ENCODE data around the gene UBQLN2.
A peak's percentile ranks its signal among the peaks of the same experiment; 100 is the strongest.
"Not testable (repeated sequence)": the region's sequence is repeated elsewhere in the genome, so short reads cannot be mapped to it uniquely, and the experiment has no call there.

The UBQLN2 gene

DNA sequence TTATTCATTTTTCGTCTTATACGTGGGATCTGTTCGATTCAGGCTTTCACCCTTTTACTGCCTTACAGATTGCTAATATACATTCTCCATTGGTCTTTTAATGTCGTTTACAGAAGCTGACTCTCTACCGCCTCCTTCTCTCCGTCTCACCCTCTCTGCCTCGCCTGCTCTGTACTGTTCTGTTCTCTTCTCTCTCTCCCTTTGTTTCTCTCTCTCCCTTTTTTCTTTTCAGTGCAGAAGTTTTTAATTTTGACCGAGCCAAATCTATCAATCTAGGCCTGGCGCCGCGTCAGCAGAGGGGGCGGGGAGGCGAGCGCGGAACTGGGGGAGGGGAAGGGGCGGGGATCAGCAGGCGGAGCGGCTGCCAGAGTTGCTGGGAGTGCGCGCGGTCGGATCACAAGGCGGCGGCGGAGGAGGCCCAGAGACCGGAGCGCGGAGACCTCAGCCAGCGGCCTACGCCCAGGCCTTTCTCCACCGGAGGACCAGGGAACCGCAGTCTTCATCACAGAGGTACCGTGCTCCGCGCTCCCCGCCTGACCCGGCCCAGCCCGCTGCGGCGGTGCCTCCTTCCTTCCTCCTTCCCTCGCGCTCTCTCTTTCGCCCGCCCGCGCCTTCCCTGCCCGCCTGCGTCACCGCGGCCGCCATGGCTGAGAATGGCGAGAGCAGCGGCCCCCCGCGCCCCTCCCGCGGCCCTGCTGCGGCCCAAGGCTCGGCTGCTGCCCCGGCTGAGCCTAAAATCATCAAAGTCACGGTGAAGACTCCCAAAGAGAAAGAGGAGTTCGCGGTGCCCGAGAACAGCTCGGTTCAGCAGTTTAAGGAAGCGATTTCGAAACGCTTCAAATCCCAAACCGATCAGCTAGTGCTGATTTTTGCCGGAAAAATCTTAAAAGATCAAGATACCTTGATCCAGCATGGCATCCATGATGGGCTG, at the start of gene UBQLN2:
Gene UBQLN2 (plus strand): TSS at position 397 of the 931 bp plus-strand sequence. CDS start 247 bp downstream, at position 644.
- DNase-seq: peak; percentile 69 to 96 (median 74)
- intact Hi-C loops (cut with DNase I): loop anchor here (10.0 kb wide), 2 partner anchors 99 to 171 kb away; no protein-coding TSS in a partner anchor

DNA sequence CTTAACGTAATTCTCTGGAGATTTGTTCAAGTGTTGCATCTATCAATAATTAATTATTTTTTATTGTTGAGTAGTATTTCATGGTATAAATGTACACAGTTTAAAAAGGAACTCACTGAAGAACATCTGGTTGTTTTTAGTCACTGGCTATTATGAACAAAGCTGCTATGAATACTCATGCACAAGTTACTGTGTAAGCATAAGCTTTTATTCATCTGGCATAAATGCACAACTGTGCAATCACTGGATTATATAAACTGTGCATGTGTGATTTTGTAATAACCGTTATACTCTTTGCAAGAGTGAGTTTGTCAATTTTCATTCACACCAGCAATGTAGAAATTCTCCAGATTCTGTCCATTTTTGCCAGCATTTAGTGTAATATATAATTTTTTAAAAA, 43.8 kb upstream of the UBQLN2 start:
- intact Hi-C loops (cut with DNase I): no loop called here
- DNase-seq: no peak

DNA sequence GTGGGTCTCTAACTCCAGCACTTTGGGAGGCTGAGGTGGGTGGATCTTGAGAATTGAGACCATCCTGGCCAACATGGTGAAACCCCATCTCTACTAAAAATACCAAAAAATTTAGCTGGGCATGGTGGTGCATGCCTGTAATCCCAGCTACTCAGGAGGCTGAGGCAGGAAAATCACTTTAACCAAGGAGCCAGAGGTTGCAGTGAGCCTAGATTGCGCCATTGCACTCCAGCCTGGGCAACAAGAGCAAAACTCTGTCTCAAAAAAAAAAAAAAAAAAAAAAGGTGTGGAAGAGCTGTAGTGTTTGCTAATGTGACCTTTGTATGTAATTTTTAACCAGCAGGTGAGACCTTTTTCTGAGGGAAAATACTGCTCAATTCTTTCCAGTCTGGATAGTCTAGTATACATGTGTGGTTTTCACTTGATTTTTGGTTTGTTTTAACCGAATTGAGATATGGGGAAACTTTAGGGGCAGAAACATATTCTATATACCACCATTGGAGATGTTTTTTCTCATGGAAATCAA, 33.9 kb upstream of the UBQLN2 start:
- intact Hi-C loops (cut with DNase I); DNase-seq: not testable (repeated sequence)

DNA sequence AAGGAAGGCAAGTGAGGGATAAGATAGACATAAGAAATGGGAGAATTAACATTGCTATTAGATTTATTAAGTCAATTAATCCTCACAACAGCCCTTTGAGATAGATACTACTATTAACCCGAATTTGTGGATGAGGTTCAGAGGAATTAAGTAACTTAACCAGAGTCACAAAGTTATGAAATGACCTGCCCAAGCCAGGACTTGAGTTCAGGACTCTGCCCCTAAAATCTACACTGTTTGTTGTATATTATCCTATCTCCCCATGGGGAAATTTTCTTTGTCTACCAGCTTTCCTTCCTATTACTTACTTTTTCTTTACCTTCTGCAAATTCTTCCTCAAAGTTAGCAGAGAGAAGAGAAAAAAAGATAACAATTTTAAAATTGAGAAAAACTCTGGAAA, 33.4 kb upstream of the UBQLN2 start:
- DNase-seq: no peak
- intact Hi-C loops (cut with DNase I): no loop called here

DNA sequence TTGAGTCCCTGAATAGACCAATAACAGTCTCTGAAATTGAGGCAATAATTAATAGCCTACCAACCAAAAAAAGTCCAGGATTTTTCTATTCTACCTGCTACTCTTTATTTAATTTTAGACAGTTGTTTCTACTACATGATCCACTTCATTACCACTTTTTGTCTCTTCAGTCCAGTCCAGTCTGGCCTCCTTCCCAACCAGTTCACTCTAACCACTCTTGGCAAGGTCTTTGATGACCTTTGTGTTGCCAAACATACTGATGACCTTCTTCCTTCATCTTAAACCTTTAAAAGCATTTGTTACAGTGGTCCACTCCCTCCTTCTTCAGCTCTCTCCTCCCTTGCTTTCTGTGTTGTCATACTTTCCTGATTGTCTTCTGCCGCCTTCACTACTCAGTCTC, 12.8 kb upstream of the UBQLN2 start:
- no peak for DNase-seq

DNA sequence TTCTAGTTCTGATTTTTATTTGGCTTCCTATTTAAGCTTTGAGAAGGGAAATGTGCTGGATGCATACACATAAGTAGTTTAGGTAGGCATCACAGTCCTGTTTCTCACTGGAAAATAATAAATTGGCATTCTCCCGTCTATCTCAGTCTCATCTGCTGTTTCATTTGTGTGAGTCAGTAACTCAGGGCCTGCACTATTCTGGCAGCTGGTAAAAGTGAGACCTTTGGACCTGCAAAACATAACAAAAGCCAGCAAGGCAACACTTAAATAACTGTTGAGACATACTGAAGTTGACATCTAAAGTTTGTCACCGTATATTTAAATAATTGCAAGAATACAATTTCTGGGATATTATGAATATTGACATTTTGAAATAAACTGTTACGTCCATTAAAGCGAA, 8.6 kb upstream of the UBQLN2 start:
- no peak for DNase-seq
- intact Hi-C loops (cut with DNase I): no loop called here

More for the DNA sequence above, 12.8 kb upstream of the UBQLN2 start:
- intact Hi-C loops (cut with DNase I): no loop called here

DNA sequence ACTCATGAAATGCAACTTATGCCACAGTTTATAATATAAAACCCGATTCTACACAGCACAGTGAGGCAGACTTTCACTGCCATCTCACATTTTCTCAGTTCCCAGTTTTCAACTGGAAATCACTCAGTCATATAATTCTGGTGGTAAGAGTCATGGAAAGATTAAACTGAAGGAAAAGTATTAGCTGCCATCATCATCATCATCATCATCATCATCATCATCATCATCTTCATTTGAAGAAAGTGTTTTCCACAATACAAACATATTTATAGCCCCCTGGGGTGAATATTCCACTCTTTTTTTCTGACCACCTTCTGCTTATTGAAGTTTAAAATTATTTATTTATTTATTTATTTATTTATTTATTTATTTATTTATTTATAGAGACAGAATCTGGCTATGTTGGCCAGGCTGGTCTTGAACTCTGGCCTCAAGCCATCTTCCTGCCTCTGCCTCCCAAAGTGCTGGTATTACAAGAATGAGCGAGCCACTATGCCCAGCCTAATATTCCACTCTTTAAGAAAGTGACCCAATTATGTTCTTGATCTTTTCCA, 6.0 kb upstream of the UBQLN2 start:
- no peak for DNase-seq
- intact Hi-C loops (cut with DNase I): no loop called here

DNA sequence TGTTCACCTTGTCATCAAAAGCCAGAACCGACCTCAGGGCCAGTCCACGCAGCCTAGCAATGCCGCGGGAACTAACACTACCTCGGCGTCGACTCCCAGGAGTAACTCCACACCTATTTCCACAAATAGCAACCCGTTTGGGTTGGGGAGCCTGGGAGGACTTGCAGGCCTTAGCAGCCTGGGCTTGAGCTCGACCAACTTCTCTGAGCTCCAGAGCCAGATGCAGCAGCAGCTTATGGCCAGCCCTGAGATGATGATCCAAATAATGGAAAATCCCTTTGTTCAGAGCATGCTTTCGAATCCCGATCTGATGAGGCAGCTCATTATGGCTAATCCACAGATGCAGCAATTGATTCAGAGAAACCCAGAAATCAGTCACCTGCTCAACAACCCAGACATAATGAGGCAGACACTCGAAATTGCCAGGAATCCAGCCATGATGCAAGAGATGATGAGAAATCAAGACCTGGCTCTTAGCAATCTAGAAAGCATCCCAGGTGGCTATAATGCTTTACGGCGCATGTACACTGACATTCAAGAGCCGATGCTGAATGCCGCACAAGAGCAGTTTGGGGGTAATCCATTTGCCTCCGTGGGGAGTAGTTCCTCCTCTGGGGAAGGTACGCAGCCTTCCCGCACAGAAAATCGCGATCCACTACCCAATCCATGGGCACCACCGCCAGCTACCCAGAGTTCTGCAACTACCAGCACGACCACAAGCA, 898 bp downstream of the UBQLN2 start:
- peak in 7 of 10 donors; percentile 8 to 79 (median 16) for DNase-seq
- intact Hi-C loops (cut with DNase I): loop anchor here (10.0 kb wide), 2 partner anchors 100 to 170 kb away; no protein-coding TSS in a partner anchor

DNA sequence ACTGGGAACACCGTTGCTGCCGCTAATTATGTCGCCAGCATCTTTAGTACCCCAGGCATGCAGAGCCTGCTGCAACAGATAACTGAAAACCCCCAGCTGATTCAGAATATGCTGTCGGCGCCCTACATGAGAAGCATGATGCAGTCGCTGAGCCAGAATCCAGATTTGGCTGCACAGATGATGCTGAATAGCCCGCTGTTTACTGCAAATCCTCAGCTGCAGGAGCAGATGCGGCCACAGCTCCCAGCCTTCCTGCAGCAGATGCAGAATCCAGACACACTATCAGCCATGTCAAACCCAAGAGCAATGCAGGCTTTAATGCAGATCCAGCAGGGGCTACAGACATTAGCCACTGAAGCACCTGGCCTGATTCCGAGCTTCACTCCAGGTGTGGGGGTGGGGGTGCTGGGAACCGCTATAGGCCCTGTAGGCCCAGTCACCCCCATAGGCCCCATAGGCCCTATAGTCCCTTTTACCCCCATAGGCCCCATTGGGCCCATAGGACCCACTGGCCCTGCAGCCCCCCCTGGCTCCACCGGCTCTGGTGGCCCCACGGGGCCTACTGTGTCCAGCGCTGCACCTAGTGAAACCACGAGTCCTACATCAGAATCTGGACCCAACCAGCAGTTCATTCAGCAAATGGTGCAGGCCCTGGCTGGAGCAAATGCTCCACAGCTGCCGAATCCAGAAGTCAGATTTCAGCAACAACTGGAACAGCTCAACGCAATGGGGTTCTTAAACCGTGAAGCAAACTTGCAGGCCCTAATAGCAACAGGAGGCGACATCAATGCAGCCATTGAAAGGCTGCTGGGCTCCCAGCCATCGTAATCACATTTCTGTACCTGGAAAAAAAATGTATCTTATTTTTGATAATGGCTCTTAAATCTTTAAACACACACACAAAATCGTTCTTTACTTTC, 1.8 kb downstream of the UBQLN2 start:
- intact Hi-C loops (cut with DNase I): loop anchor here (10.0 kb wide), 2 partner anchors 100 to 170 kb away; no protein-coding TSS in a partner anchor
- peak in 7 of 10 donors; percentile 4 to 86 (median 27) for DNase-seq

DNA sequence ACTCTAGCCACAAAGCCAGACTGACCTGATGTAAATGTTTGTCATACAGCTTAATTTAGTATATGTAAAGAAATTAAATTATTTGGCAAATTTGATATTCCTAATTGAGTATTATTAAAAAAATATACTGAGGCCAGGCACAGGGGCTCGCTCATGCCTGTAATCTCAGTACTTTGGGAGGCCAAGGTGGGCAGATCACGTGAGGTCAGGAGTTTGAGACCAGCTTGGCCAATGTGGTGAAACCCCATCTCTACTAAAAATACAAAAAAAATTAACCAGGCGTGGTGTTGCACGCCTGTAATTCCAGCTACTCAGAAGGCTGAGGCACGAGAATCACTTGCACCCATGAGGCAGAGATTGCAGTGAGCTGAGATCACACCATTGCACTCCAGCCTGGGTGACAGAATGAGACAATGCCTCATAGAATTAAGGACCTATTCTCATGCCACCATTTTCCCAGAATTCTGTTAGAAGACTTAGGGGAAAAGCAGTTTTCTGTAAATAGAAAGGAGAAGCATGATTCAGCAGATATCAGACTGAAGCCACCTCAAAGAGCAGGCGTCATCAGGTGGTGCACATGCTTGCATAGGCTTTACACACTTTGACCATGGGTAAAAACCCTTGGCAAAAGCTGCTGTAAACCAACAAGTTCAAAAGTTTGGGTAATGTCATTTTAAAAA, 6.1 kb downstream of the UBQLN2 start:
- DNase-seq: no peak
- intact Hi-C loops (cut with DNase I): loop anchor here (10.0 kb wide), 2 partner anchors 105 to 165 kb away; no protein-coding TSS in a partner anchor

DNA sequence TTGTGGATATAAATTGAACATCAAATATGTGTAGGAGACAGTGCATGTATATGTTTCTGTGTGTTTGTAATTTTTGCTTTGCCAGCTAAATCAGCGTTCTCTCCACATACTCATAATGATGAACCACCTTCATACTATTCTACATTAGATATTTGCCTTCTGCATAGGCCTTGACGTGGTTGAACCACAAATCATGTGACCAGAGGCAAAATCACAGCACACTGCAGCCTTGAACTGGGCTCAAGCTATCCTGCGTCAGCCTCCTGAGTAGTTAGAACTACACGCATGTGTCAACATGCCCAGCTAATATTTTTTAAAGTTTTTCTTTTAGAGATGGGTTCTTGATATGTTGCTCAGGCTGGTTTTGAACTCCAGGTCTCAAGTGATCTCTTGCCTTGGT, 9.5 kb downstream of the UBQLN2 start:
- intact Hi-C loops (cut with DNase I): no loop called here
- DNase-seq: no peak

DNA sequence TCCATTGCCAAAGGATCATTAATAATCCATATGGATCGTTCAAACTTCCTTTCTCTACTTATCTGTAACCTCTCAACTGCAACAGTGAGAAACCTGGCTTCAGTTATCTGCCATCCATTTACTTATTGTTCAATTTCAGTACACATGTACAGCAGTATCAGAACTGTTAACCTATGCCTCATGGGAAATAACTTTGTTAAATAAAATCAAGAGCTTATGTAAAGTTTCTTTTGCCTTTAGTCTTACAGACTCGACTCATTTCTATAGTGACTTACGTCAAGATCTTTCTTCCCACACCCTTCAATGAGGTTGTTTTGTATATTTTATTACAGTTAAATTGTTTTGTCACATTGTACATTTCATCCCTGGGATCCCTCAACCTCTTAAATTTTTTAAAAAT, 11.4 kb downstream of the UBQLN2 start:
- intact Hi-C loops (cut with DNase I): no loop called here
- no peak for DNase-seq

DNA sequence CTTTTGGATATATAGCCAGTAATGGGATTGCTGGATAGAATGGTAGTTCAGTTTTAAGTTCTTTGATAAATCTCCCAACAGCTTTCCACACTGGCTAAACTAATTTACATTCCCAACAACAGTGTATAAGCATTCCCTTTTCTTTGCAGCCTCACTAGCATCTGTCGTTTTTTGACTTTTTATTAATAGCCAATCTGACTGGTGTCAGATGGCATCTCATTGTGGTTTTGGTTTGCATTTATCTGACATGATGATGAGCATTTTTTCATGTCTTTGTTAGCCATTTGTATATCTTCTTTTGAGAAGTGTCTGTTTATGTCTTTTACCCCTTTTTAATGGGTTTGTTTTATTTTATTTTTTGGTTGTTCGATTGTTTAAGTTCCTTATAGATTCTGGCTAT, 13.3 kb downstream of the UBQLN2 start:
- DNase-seq: no peak
- intact Hi-C loops (cut with DNase I): no loop called here

DNA sequence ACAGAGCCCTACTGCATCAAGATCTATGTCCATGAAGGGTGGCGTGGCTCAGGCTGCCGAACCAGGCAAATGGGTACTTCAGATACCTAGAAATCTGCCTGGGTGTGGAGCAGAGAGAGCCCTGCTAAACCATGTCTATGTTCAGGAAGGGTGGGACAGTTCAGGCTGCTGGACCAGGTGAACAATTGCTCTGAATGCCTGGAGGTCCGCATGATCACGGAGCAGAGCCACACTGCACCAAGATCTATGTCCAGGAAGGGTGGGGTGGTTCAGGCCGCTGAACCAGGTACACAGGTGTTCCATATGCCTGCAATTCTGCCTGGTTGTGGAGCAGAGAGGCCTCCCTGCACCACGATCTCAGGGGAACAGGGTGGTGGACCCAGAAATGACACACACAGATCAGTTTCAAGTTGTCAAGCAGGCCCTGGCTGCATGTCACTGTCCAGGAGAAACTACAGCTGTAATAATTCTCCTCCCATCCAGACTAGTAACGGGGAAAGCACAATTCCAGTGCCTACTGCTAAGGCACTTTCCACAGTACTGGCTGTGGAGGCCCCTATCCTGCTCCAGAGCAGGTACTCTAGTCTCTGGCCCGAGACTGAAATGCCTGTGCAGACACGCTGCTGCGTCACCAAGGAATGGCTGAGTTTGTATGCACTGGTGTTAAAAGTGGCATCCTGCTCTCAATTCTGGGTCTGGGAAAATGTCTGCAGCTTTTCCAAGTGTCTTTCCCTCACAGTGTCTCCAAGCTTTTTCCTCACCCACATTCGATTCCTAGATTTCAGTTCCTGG, 25.2 kb downstream of the UBQLN2 start:
- DNase-seq: no peak
- intact Hi-C loops (cut with DNase I): no loop called here

DNA sequence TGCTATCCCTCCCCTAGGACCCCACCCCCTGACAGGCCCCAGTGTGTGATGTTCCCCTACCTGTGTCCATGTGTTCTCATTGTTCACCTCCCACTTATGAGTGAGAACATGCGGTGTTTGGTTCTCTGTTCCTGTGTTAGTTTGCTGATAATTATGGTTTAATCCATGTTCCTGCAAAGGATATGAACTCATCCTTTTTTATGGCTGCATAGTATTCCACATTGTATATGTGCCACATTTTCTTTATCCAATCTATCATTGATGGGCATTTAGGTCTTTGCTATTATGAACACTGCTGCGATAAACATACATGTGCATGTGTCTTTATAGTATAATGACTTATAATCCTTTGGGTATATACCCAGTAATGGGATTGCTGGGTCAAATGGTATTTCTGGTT, 28.4 kb downstream of the UBQLN2 start:
- intact Hi-C loops (cut with DNase I); DNase-seq: not testable (repeated sequence)

DNA sequence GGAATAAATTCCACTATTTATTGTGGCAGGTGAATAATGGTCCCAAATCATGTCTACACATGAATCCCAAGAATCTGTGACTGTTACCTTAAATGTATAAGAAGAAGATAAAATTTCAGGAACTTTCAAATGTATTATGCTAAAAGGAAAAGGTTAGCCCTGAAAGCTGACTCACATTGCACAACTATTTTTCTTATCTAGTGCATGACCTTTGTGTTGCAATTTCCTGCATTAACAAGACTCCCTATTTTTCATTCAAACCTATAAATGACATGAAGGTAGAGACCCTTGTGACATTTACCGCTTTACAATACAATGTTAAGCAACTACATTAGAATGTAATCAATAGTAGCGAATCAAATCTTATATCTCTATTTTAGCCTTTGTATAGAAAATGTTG, 36.7 kb downstream of the UBQLN2 start:
- intact Hi-C loops (cut with DNase I): no loop called here
- no peak for DNase-seq

DNA sequence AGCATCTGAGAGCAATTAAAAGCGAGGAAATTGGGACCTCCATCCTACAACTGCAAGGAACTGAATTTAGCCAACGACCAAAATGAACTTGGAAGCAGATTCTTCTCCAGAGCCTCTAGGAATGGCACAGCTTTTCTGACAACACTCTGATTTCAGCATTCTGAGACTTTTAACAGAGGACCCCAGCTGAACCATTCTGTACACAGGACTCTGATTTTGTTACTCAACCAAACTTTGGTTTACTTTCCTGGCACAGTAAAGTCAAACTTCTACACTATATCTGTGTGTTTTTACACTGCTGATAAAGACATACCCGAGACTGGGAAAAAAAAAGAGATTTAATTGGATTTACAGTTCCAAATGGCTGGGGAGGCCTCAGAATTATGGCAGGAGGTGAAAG, 37.6 kb downstream of the UBQLN2 start:
- intact Hi-C loops (cut with DNase I): no loop called here
- DNase-seq: no peak

DNA sequence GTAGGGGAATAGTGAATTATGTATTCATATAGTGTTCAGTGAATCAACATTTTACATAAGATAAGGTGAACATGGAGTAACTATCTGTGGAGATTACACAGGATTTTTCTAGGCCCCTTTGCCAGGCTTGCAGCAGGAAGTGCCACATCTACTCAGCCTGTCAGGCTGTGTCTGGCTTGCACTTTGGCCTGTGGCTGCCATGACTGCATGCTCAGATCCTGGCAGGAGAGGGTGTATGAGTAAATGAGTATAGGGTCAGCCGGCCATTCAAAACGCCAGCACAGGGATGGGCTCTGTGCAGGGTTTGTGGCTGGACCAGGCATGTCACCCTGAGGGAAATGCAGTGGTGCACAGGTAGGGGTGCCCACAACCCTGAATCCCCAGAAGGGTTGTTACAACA, 51.9 kb downstream of the UBQLN2 start:
- intact Hi-C loops (cut with DNase I): no loop called here
- DNase-seq: peak in 1 of 10 donors; percentile 36
